Effector CD8-positive, alpha-beta T cell (primary cell): ENCODE data around the gene RNF14.
A peak's percentile ranks its signal among the peaks of the same experiment; 100 is the strongest.
"Not testable (repeated sequence)": the region's sequence is repeated elsewhere in the genome, so short reads cannot be mapped to it uniquely, and the experiment has no call there.

Experiments used
- DNase-seq: peaks from one replicate; lab custom pipeline; 2025; lab: John Stamatoyannopoulos, UW

RNF14 gene

DNA sequence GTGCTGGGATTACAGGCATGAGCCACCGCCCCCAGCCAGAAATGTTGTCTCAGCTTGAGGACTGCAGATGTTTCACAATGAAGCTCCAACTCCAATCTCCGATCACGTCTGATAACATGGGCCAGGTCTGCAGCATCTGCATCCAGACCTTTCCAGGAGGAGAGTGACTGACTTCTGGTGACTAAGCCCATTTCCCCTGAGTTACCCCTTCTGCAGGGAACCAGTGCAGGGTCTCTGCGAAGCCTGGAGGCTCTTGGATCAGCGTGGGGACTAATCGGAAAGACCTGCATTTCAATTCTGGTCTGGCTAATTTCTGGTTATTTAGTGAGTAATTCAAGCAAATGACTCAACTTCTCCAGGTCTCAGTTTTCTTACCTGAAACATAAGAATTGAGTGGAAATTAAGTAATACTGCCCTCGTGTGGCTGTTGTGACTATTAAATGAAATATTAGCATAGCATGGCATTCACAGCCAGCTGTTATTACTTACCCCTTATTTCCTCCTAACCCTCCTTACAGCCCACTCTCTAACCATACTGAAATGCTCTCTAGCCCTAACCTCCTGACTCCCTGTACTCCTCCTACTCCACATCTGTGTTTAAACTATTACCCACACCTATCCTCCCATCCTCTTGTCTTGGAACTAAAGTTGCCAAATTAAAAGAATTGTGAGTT lies 46.1 kb downstream of the RNF14 start:
- DNase-seq = no peak

DNA sequence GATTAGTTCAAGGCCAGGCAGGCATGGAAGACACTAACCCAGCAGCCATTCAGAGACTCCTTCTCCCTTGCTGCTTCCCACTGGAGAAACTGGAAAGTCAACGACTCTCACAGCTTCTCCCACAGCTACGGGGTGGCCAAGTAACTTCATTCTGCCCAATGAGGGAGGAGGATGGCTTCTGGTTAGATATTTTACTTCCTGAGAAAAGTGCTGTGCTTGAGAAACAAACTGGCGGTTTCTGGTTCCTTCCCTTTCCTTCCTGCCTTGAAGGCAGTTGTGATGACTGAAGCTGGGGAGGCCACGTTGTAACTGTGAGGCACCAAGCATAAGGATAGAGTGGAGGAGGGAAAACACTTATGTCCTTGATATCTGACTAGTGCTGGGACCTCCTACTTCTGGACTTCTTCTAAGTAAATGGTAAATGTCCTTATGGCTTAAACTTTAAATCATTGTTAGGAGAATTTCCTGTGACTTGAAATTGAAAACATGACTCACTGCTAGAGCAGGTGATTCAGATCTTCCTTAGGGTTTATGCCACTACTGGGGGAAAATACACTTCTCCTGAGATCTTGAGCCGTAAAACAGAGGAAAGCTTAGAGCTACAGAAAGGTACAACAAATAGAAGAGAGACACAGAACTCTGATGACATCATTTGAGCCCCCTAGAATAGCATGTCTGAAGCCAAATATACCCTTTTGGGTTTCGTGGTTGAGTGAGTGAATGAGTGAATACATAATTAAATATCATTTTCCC lies 47.1 kb downstream of the RNF14 start:
- DNase-seq = no peak

DNA sequence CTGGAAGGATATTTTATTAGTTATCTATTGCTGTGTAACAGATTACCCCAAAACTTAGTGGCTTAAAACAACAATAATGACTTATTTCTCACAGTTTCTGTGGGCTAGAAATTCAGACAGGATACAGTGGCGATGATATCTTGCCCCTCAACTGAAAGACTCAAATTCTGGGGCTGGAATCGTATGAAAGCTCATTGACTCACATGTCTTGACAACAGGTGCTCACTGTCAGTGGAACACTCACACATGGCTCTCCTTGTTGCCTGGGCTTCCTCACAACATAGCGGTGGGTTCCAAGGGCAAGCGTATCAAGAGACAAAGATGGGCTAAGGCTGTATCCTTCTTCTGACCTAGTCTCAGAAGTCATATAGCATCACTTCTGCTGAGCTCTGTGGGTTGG lies 47.7 kb downstream of the RNF14 start:
- no peak for DNase-seq

GRCh38 chr5:142017832-142018427 lies 49.0 kb downstream of the RNF14 start:
- no peak for DNase-seq

DNA sequence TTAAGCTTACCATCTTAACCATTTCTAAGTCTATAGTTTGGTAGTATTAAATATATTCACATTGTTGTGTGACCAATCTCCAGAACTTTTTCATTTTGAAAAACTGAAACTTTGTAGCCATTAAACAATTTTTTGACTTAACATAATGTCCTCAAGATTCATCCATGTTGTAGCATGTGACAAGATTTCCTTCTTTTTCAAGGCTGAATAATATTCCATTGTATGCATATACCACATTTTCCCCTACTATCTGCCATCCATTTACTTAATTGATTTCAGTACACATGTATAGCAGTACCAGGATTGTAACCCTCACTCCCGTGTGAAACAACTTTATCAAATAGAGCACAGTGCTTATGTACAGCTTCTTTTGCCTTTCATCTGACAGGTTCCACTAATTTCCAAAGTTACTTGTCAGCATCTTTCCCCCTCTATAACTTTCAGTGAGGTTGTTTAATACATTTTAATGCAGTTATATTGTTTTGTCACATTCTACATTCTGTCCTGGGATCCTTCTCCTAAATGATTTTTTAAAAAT lies 51.3 kb downstream of the RNF14 start:
- no peak for DNase-seq

DNA sequence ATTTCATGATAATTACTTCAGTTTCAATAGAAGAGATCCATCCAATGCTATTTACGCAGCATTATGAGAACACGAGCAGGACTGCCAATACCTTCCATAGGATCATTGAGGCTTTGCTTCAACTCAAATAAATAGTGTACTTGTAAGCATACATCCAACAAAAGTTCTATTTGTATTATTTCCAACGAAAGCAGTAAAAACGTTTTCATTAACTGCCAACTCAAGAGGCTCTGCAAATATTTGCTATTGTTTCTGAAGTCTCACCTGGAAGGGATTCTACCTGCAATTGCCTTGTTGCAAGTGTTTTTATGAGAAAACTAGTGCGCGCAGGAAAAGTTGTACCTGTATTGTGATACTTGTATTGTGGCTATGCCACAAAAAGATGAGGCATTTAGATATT lies 54.9 kb downstream of the RNF14 start:
- DNase-seq = no peak

DNA sequence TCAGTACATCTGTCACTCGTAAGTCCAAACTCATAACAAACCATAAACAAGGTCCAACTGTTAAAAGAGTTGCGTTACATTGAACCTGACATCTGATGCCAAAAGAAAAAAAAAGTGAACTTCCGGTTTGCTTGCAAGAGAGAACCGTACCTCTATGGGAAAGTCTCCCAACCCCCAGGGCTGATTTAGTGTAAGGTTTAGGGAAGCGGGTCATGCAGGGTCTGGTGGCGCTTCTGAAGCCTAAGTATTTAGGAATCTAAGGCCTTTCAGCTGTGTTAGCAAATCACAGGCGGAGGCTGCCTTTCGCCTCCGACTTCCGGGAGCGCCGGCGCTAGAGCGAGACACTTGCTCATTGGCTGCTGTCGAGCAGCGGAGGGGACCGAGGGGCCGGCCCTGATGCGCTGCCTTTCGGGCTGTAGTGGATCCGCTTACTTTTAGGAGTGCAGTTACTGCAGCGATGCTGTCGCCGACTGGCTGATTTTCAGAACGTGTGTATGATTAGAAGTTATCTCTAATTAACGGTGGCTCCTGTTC lies 55.9 kb downstream of the RNF14 start:
- DNase-seq = peak; percentile 69

DNA sequence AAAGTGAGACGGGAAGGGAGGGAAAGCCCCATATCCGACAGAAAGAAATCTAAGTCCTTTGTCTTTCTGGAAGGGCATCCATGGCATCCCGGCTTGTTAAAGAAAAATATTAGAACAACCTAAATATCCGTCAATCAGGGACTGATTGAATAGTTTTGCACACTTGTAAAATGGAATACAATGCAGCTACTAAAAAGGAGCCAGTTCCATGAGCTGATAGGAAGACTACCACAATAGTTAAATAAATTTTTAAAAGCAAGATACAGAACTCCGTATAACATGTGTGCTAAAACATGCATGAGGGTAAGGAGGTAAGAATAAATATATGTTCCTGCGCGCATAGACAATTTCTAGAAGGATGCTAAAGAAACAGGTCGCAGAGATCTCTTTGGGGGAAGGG lies 56.7 kb downstream of the RNF14 start:
- no peak for DNase-seq

- no peak for DNase-seq
Measured at GRCh38 chr5:142032150-142032549, 63.2 kb downstream of the RNF14 start.

GRCh38 chr5:142032747-142033631 lies 64.1 kb downstream of the RNF14 start:
- no peak for DNase-seq

DNA sequence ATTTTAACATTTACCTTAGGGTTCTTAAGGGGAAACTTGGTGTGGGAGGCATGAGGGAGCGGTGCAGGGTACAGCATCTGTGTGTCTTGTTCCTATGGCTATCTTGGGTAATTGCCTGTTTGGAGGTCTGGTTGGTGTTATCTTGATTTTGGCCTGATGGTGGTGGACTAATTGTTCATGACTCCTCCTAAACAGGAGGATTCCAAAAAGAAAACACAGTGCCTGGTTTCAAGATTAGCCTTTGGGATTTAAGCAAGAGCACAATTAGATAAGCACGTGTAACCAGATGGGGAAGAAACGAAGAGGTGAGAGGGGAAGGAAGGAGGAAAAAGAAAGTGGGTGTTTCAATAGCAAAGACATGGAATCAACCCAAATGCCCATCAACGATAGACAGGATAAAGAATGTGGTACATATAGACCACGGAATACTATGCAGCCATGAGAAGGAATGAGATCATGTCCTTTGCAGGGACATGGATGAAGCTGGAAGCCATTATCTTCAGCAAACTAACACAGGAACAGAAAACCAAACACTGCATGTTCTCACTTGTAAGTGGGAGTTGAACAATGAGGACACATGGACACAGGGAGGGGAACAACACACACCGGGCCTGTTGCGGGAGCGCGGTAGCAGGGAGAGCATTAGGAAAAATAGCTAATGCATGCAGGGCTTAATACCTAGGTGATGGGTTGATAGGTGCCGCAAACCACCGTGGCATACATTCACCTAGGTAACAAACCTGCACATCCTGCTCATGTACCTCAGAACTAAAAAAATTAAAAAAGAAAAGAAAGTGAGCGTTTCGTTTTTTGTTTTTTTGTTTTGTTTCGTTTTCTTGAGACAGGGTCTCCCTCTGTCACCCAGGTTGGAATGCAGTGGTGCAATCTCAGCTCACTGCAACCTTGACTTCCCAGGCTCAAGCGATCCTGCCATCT lies 65.0 kb downstream of the RNF14 start:
- not testable (repeated sequence) for DNase-seq

DNA sequence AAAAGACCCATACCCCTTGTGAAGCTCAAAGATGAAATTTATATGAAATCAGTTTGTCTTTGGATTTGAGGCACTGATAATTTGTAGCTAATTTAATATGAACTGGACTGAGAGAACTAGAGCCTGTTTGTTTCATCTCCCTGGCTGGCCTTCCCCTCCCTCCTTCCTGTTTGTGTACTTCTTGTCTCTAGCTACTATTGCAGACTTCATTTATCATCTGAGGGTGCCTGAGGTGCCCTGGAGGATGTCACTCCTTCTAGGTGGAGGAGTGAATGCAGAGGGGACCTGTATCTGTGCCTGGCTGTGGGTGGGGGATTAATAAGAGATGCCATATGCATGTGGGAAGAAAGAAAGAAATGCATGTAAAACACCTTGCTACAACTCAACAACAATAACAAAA lies 66.1 kb downstream of the RNF14 start:
- DNase-seq = no peak

DNA sequence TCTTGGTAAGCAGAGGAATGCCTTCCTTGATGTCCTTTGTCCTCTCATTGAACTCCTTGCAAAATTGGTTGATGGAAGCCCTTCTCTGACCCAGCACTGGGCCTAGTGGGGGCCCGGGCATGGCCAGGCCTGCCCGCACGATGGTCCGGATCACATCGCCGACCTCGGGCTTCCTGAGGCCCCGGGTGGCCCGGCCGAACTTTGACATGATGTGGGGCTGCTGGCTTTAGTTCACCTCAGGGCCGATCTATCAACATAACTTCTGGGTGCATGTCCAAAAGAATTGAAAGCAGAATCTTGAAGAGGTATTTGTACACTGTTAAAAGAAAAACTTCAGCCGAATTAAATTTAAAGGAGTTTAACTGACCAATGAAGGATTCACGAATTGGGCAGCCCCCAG lies 68.0 kb downstream of the RNF14 start:
- DNase-seq = no peak

GRCh38 chr5:142037599-142037998 lies 68.7 kb downstream of the RNF14 start:
- DNase-seq = not testable (repeated sequence)

DNA sequence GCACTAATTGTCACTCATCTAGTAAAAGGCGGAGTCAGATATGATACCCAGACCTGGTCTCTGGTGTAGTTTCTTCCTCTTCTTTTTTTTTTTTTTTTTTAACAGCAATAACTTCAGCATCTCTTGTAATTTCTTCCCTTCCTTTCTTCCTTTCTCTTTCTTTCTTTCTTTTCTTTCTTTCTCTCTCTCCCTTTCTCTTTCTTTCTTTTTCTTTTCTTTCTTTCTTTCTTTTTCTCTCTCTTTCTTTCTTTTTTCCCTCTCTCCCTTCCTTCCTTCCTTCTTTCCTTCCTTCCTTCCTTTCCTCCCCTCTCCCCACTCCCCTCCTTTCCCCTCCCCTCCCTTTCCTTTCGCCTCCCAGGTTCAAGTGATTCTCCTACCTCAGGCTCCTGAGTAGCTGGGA lies 69.8 kb downstream of the RNF14 start:
- DNase-seq = no peak
